ENCODE results near the gene MAGED2. TPM values are rescaled to one million over a fixed set of nuclear protein-coding genes. Genes with fewer than 3 reads are reported as not detected.

MAGED2 gene
- total and polyA plus RNA-seq, 8 donors, result 106 to 633 (median 581) TPM

- Histone ChIP-seq H3K27me3 (no peaks in the 10 kb centered on the region), H3K9me3 (no peaks in the 10 kb centered on the region)
Observed at GRCh38 chrX:54794028-54794427, 13.5 kb upstream of the MAGED2 start.

GRCh38 chrX:54794795-54795194 is 12.8 kb upstream of the MAGED2 start:
- Histone ChIP-seq H3K27me3 (no peaks in the 10 kb centered on the region), H3K4me1 (no peaks in the 10 kb centered on the region), H3K36me3 (no peaks in the 10 kb centered on the region), H3K9me3 (no peaks in the 10 kb centered on the region), H3K4me3 (no peak overlapping the region), H3K27ac (no peak overlapping the region)
- TF ChIP-seq CTCF (IDR thresholded peaks at IDR 0.05), result no peak
- intact Hi-C loops (cut with DNase I), result no loop called here
- DNase-seq (no peak), ATAC-seq (no peak)

More at GRCh38 chrX:54794028-54794427, 13.5 kb upstream of the MAGED2 start:
- no peaks in the 10 kb centered on the region for H3K36me3 ChIP-seq
- intact Hi-C loops (cut with DNase I), result no loop called here
- DNase-seq (peak in 1 of 4 donors; percentile 48), ATAC-seq (no peak)
- no peak for TF ChIP-seq CTCF (IDR thresholded peaks at IDR 0.05)
- H3K4me1 ChIP-seq, result no peaks in the 10 kb centered on the region
- H3K4me3 ChIP-seq, result no peak overlapping the region
- no peak overlapping the region for H3K27ac ChIP-seq

DNA sequence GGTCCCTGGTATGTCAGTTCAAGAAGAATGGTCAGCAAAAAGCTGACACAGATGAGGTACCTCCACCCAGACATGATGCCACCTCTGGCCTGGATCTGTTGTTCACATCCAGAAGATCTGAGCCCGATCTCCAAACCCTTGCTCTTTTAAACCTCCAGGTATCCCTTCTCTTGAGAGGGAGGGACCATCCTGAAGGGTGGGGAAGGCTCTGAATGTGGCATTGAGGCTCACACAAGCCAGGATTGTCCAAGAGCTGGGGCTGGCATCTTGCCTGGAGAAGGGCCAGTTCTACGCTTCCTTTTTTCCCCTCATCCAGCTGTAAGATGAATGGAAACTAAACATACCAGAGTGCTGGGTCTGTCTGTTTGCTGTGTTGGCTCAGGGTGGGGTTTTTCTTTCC is 9.4 kb upstream of the MAGED2 start, which contains the start of gene ITIH6:
ITIH6 (minus strand) TSS at position 119 of the 400 bp plus-strand sequence; CDS start at position 74, 45 bp downstream.
- Histone ChIP-seq H3K27me3 (no peaks in the 10 kb centered on the region), H3K27ac (no peak within 1 kb of the TSS), H3K36me3 (no peaks in the 10 kb centered on the region), H3K9me3 (no peaks in the 10 kb centered on the region), H3K4me3 (no peak within 1 kb of the TSS), H3K4me1 (no peaks in the 10 kb centered on the region)
- no peak for TF ChIP-seq CTCF (IDR thresholded peaks at IDR 0.05)
- no peak for ATAC-seq
- intact Hi-C loops (cut with DNase I), result no loop called here
- no peak for DNase-seq

DNA sequence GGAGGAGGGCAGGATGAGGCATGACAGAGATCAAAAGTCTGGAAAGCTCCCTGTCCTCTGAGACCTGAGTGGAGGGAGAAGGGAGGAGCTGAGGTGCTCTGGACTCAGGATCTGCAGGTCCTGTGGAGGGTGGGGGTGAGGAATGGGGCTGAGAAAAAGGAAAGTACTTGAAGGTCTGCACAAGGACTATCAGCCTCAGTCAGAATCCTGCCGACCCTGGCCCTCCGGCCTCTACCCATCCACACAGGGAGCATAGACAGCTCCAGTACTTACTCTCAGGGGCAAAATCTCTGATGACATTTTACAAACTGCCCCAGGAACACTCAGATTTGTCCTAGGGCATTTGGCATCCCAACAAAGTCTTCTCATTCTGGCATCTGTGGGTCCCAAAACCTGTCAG is 8.5 kb upstream of the MAGED2 start:
- DNase-seq (no peak), ATAC-seq (no peak)
- Histone ChIP-seq H3K9me3 (no peaks in the 10 kb centered on the region), H3K27ac (no peak overlapping the region), H3K27me3 (no peaks in the 10 kb centered on the region), H3K4me3 (no peak overlapping the region), H3K4me1 (no peaks in the 10 kb centered on the region), H3K36me3 (no peaks in the 10 kb centered on the region)
- TF ChIP-seq CTCF (IDR thresholded peaks at IDR 0.05), result no peak
- intact Hi-C loops (cut with DNase I), result no loop called here

DNA sequence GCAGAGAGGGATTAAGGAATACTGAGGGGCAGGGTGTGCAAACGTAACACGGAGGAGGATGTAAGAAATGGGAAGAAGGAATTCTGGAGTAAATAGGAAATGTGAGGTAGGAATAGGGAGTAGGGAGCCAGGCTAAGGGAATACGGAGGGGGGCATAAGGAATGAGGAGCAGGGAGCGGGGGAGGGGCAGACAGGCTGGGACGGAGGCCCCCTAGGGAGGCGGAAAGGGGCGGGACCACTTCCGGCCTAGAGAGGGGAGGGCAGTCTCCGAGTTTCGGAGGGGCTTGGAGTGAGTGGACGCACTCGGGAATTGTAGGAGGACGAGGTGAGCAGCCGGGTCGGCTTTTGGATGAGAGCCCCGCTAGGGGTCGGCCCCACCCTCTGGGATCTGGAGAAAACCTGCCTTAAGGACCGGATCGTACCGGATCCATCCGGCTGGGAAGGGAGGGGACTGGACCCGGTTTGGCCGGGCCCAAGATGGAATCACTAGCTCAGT is 612 bp downstream of the MAGED2 start:
- Histone ChIP-seq H3K36me3 (peaks cover 0 to 27% of the 10 kb centered on the region in 2 donors), H3K4me3 (peak overlapping the region; percentile 45 to 67), H3K4me1 (no peaks in the 10 kb centered on the region), H3K27ac (peak overlapping the region; percentile 64 to 82), H3K9me3 (no peaks in the 10 kb centered on the region), H3K27me3 (no peaks in the 10 kb centered on the region)
- DNase-seq (peak; percentile 70 to 89 (median 78)), ATAC-seq (peak; percentile 77)
- intact Hi-C loops (cut with DNase I), result no loop called here
- no peak for TF ChIP-seq CTCF (IDR thresholded peaks at IDR 0.05)

Measured in left lung (tissue), 10 donors.